Neural cell (in vitro differentiated cells): Measurements from ENCODE around the gene CARD19. TPM values are rescaled to one million over a fixed set of nuclear protein-coding genes. Genes with fewer than 3 reads are reported as not detected.

Experiments used
- H2AFZ ChIP-seq: fragments of 200-600, 300-800 bp; sonication (generic), shearing (Covaris generic); 2 replicates; pipeline ENCODE4 v1.6.0; 2014; ENCODE audit warnings: low read depth, mild to moderate bottlenecking, antibody characterized with exemption, low read length, moderate library complexity
- H3F3A ChIP-seq: fragments of 200-600 bp; shearing (Covaris generic); 2 replicates; pipeline ENCODE4 v1.6.1; 2016; ENCODE audit warnings: mild to moderate bottlenecking, moderate library complexity, mixed read lengths, antibody characterized with exemption, low read length; ENCODE audit not compliant: insufficient read depth, poor library complexity, severe bottlenecking
- H3K27ac ChIP-seq: fragments of 200-600, 300-800 bp; sonication (generic), shearing (Covaris generic); 2 replicates; pipeline ENCODE4 v1.5.1; 2014; ENCODE audit warnings: mild to moderate bottlenecking, low read length, moderate library complexity
- H3K27me3 ChIP-seq: fragments of 300-800, 200-600 bp; sonication (generic), shearing (Covaris generic); 2 replicates; pipeline ENCODE4 v1.6.0; 2014; ENCODE audit warnings: mild to moderate bottlenecking, low read depth, low read length, moderate library complexity; ENCODE audit not compliant: insufficient read depth
- H3K36me3 ChIP-seq: fragments of 300-800, 200-600 bp; sonication (generic), shearing (Covaris generic); 2 replicates; pipeline ENCODE4 v1.5.1; 2014; ENCODE audit warnings: mild to moderate bottlenecking, antibody characterized with exemption, low read length, moderate library complexity; ENCODE audit not compliant: insufficient read depth
- H3K4me2 ChIP-seq: fragments of 300-800, 200-600 bp; sonication (generic), shearing (Covaris generic); 2 replicates; pipeline ENCODE4 v1.6.0; 2014; ENCODE audit warnings: mild to moderate bottlenecking, low read length
- H3K4me3 ChIP-seq: fragments of 300-800, 200-600 bp; sonication (generic), shearing (Covaris generic); 2 replicates; pipeline ENCODE4 v1.5.1; 2014; ENCODE audit warnings: mild to moderate bottlenecking, low read length, moderate library complexity
- H3K79me2 ChIP-seq: fragments of 200-600 bp; shearing (Covaris generic); replicated peaks from 2 replicates; pipeline ENCODE4 v1.6.0; 2014; ENCODE audit warnings: mild to moderate bottlenecking, low read length, moderate library complexity; ENCODE audit not compliant: insufficient read depth
- H3K9ac ChIP-seq: fragments of 300-800, 200-600 bp; sonication (generic), shearing (Covaris generic); 2 replicates; pipeline ENCODE4 v1.6.1; 2016; ENCODE audit warnings: mild to moderate bottlenecking, low read length, mixed read lengths
- H3K9me2 ChIP-seq: fragments of 200-600 bp; shearing (Covaris generic); 2 replicates; pipeline ENCODE4 v1.6.1; 2016; ENCODE audit warnings: mild to moderate bottlenecking, low read length, mixed read lengths; ENCODE audit not compliant: insufficient read depth
- H3K9me3 ChIP-seq: fragments of 200-600, 300-800 bp; sonication (generic), shearing (Covaris generic); 2 replicates; pipeline ENCODE4 v1.6.1; 2016; ENCODE audit warnings: mild to moderate bottlenecking, mixed run types, low read length, moderate library complexity, mixed read lengths
- H4K20me1 ChIP-seq: fragments of 200-600 bp; shearing (Covaris generic); 2 replicates; pipeline ENCODE4 v1.6.1; 2016; ENCODE audit warnings: mild to moderate bottlenecking, mixed run types; ENCODE audit not compliant: insufficient read depth
- EP300 ChIP-seq: fragments of 450-650 bp; conservative IDR thresholded peaks from 2 replicates; pipeline ENCODE4 v1.6.1; 2014; ENCODE audit warnings: antibody characterized with exemption, mild to moderate bottlenecking, moderate library complexity; ENCODE audit not compliant: poor library complexity, severe bottlenecking
- EZH2 ChIP-seq: fragments of 200-600, 300-800 bp; shearing (Covaris generic), sonication (generic); IDR thresholded peaks from 2 replicates; pipeline ENCODE4 v1.6.1; 2014; ENCODE audit warnings: antibody characterized with exemption, low read length, borderline replicate concordance, mild to moderate bottlenecking; ENCODE audit not compliant: insufficient read depth, poor library complexity, severe bottlenecking
- MXI1 ChIP-seq: fragments of 450-650 bp; conservative IDR thresholded peaks from 2 replicates; pipeline ENCODE4 v1.6.1; 2014; ENCODE audit warnings: antibody characterized with exemption, mild to moderate bottlenecking; ENCODE audit not compliant: poor library complexity, severe bottlenecking
- POLR2AphosphoS5 ChIP-seq: IDR thresholded peaks from 2 replicates; pipeline ENCODE4 v1.6.1; 2012
- RAD21 ChIP-seq: fragments of 450-650 bp; conservative IDR thresholded peaks from 2 replicates; pipeline ENCODE4 v1.6.1; 2014; ENCODE audit warnings: antibody characterized with exemption, mild to moderate bottlenecking, moderate library complexity
- SMC3 ChIP-seq: fragments of 450-650 bp; conservative IDR thresholded peaks from 2 replicates; pipeline ENCODE4 v1.6.1; 2014; ENCODE audit warnings: antibody characterized with exemption, mild to moderate bottlenecking, moderate library complexity; ENCODE audit not compliant: poor library complexity
- TAF1 ChIP-seq: IDR thresholded peaks from 2 replicates; pipeline ENCODE4 v1.6.1; 2012; ENCODE audit warnings: low read depth
- polyA plus RNA-seq: library from polyadenylated mRNA; depleted of rRNA; stranded (reverse); fragments of >200 nt; gene quantifications from 2 replicates; pipeline ENCODE4 v1.2.3, GENCODE V29; 2014
- TF ChIP-seq, protein P1 (sequence below): IDR thresholded peaks from 2 replicates; pipeline ENCODE4 v1.6.1; 2012; ENCODE audit warnings: borderline replicate concordance
- TF ChIP-seq, protein P2 (sequence below): fragments of 450-650 bp; IDR thresholded peaks from 2 replicates; pipeline ENCODE4 v1.5.1; 2014; ENCODE audit warnings: antibody characterized with exemption, mild to moderate bottlenecking, moderate library complexity; ENCODE audit not compliant: poor library complexity, severe bottlenecking

Gene CARD19
- polyA plus RNA-seq, 1 donor from 2014 or later = 66.7 TPM

GRCh38 chr9:93080406-93080805, 15.6 kb upstream of the CARD19 start:
- H3K36me3 ChIP-seq = no peaks in the 10 kb centered on the region
- H2AFZ ChIP-seq = no peak overlapping the region
- H3K9me3 ChIP-seq = no peaks in the 10 kb centered on the region
- H3K4me2 ChIP-seq = no peak overlapping the region
- H3K9ac ChIP-seq = no peak overlapping the region
- H3K27me3 ChIP-seq = no peaks in the 10 kb centered on the region
- H3F3A ChIP-seq = no peaks in the 10 kb centered on the region
- no peaks in the 10 kb centered on the region for H3K79me2 ChIP-seq
- TF ChIP-seq, protein P1, sequence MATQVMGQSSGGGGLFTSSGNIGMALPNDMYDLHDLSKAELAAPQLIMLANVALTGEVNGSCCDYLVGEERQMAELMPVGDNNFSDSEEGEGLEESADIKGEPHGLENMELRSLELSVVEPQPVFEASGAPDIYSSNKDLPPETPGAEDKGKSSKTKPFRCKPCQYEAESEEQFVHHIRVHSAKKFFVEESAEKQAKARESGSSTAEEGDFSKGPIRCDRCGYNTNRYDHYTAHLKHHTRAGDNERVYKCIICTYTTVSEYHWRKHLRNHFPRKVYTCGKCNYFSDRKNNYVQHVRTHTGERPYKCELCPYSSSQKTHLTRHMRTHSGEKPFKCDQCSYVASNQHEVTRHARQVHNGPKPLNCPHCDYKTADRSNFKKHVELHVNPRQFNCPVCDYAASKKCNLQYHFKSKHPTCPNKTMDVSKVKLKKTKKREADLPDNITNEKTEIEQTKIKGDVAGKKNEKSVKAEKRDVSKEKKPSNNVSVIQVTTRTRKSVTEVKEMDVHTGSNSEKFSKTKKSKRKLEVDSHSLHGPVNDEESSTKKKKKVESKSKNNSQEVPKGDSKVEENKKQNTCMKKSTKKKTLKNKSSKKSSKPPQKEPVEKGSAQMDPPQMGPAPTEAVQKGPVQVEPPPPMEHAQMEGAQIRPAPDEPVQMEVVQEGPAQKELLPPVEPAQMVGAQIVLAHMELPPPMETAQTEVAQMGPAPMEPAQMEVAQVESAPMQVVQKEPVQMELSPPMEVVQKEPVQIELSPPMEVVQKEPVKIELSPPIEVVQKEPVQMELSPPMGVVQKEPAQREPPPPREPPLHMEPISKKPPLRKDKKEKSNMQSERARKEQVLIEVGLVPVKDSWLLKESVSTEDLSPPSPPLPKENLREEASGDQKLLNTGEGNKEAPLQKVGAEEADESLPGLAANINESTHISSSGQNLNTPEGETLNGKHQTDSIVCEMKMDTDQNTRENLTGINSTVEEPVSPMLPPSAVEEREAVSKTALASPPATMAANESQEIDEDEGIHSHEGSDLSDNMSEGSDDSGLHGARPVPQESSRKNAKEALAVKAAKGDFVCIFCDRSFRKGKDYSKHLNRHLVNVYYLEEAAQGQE = no peak
- TF ChIP-seq SMC3 = no peak
- TF ChIP-seq MXI1 = no peak
- no peak for TF ChIP-seq TAF1
- TF ChIP-seq EP300 = no peak
- TF ChIP-seq POLR2AphosphoS5 = no peak
- TF ChIP-seq RAD21 = no peak
- no peak for TF ChIP-seq EZH2
- TF ChIP-seq, protein P2, sequence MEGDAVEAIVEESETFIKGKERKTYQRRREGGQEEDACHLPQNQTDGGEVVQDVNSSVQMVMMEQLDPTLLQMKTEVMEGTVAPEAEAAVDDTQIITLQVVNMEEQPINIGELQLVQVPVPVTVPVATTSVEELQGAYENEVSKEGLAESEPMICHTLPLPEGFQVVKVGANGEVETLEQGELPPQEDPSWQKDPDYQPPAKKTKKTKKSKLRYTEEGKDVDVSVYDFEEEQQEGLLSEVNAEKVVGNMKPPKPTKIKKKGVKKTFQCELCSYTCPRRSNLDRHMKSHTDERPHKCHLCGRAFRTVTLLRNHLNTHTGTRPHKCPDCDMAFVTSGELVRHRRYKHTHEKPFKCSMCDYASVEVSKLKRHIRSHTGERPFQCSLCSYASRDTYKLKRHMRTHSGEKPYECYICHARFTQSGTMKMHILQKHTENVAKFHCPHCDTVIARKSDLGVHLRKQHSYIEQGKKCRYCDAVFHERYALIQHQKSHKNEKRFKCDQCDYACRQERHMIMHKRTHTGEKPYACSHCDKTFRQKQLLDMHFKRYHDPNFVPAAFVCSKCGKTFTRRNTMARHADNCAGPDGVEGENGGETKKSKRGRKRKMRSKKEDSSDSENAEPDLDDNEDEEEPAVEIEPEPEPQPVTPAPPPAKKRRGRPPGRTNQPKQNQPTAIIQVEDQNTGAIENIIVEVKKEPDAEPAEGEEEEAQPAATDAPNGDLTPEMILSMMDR = no peak
- H4K20me1 ChIP-seq = no peaks in the 10 kb centered on the region
- no peak overlapping the region for H3K4me3 ChIP-seq
- H3K9me2 ChIP-seq = no peaks in the 10 kb centered on the region
- H3K27ac ChIP-seq = no peak overlapping the region

GRCh38 chr9:93081081-93081529, 14.9 kb upstream of the CARD19 start:
- no peaks in the 10 kb centered on the region for H3K79me2 ChIP-seq

More at GRCh38 chr9:93081081-93081529, 14.9 kb upstream of the CARD19 start:
- no peaks in the 10 kb centered on the region for H4K20me1 ChIP-seq
- no peak overlapping the region for H2AFZ ChIP-seq
- H3K27ac ChIP-seq = no peak overlapping the region
- H3K9me2 ChIP-seq = no peaks in the 10 kb centered on the region
- H3K36me3 ChIP-seq = no peaks in the 10 kb centered on the region
- no peak overlapping the region for H3K4me3 ChIP-seq
- H3K9ac ChIP-seq = no peak overlapping the region
- no peaks in the 10 kb centered on the region for H3K9me3 ChIP-seq
- H3F3A ChIP-seq = no peaks in the 10 kb centered on the region
- H3K4me2 ChIP-seq = no peak overlapping the region
- H3K27me3 ChIP-seq = no peaks in the 10 kb centered on the region
- no peak for TF ChIP-seq TAF1
- no peak for TF ChIP-seq SMC3
- TF ChIP-seq EP300 = no peak
- TF ChIP-seq, protein P1 = no peak
- TF ChIP-seq MXI1 = no peak
- TF ChIP-seq POLR2AphosphoS5 = no peak
- no peak for TF ChIP-seq EZH2
- no peak for TF ChIP-seq RAD21
- TF ChIP-seq, protein P2 = no peak
